ENCODE data around the gene RALA.
A peak's percentile ranks its signal among the peaks of the same experiment; 100 is the strongest.
"Not testable (repeated sequence)": the region's sequence is repeated elsewhere in the genome, so short reads cannot be mapped to it uniquely, and the experiment has no call there.

The RALA gene

GRCh38 chr7:39688611-39689480 is 65.5 kb downstream of the RALA start:
- DNase-seq = no peak

DNA sequence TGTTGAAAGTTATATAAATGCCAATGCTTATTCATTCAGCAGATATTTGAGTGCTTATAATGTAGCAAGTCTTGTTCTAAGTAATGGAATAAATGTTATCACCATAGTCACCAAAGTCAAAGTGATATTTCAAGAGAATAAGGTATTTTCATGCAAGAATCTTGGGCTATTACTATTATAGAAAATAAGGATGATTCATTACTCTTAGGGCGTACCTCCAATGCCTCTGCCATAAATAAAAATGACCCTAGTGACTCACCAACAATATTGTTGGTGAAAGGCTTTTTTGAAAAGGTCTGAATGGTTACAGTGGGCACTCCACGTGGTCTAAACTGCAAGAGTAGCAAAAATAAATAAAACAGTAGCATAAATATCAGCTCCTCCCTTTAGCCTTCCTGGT is 68.4 kb downstream of the RALA start:
- no peak for DNase-seq

DNA sequence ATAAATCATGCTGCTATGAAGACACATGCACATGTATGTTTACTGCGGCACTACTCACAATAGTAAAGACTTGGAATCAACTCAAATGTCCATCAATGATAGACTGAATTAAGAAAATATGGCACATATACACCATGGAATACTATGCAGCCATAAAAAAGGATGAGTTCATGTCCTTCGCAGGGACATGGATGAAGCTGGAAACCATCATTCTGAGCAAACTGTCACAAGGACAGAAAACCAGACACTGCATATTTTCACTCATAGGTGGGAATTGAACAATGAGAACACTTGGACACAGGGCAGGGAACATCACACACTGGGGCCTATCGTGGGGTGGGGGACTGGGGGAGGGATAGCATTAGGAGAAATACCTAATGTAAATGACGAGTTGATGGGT is 69.7 kb downstream of the RALA start:
- not testable (repeated sequence) for DNase-seq

GRCh38 chr7:39693812-39694211 is 70.4 kb downstream of the RALA start:
- DNase-seq = no peak

DNA sequence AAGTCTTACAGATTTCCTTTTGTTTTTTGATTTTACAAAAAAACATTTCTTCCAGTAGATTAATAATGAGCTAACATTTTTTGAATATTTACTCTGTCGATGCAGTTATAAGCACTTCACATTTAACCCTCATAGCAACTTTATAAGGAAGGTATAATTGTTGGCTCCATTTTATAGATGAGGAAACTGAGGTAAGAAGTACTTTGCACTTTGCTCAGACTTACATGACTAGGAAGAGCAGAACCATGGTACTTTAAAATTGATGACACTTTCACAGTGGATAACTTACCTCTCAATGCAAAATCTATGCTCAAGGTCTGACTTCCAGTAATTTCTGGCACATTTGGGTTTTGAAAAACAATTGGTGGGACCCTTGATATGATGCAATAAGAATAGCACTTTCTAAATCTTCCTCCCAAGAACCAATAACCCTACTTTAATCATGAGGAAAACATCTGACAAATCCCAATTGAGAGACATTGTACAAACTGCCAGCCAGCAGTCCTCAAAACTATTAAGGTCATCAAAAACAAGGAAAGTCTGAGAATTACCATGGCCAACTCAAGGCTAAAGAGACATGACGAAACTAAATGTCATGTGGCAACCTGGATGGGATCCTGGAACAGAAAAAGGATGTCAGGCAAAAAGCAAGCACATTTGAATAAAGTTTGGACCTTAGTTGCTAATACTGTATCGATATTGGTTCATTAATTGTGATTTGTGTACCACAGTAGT is 72.6 kb downstream of the RALA start:
- no peak for DNase-seq

- DNase-seq = no peak
These were observed 73.3 kb downstream of the RALA start for GRCh38 chr7:39696631-39697030.

GRCh38 chr7:39697483-39697882 is 74.1 kb downstream of the RALA start:
- no peak for DNase-seq

DNA sequence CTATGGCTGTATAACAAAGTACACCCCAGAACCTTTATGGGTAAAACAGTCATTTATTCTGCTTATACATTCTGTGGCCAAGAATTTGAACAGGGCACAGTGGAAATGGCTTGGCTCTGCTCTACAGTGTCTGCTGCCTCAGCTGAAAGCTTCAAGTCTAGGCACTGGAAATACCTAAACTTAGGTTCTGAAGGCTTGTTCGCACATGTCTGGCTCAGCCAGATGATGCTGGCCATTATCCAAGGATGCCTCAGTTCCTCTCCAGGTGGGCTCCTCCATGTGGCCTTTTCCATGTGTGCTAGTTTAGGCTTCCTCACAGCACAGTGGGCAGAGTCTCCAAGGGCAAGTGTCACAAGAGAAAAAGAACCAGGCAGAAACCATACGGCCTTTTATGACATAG is 76.8 kb downstream of the RALA start:
- DNase-seq = no peak

DNA sequence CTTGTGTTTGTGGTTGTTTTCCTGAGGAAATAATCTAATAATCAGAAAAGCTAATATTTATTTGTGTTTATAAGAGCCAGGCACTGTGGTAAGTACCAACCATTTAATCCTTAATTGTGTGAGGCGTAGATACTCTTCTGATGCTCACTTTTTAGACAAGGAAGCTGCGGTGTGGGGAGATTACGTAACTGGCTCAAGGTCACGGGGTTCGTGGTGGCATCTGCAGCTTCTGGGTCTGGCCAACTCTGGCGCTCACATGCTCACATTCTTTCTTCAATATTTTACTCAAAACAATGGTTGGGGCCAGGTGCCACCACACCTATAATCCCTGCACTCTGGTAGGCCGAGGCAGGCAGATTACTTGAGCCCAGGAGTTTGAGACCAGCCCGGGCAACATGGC is 77.6 kb downstream of the RALA start:
- no peak for DNase-seq

DNA sequence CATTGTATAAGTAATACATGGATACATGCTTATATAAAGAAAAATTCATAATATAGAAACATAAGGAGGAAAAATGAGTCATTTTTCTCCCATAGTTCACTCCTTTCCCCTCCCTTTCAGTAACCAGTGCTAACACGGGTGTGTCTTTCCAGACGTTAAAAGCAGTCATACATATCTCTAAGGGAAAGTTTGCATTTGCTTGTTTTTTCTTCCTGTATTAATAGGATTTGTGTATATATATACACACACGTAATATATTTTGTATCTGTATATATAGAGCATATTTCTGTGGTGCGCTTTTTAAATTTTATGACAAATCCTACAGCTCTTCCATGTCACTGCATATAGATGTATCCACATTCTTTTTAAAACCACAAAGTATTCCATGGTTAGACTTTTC is 78.8 kb downstream of the RALA start:
- no peak for DNase-seq

- no peak for DNase-seq
These were observed 79.8 kb downstream of the RALA start for GRCh38 chr7:39703144-39703543.

DNA sequence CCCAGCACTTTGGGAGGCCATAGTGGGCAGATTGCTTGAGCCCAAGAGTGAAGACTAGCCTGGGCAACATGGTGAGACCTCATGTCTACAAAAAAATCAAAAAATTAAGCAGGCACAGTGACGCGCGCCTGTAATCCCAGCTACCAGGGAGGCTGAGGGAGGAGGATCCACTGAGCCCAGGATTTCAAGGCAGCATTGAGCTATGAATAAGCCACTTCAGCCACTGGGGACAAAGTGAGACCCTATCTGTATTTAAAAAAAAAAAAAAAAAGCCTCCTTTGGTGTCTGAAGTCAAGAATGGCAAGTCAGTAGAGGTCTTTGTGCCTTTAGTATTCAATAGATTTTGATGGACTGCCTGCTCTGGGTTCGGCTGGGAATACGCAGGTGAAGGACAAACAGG is 85.7 kb downstream of the RALA start:
- no peak for DNase-seq

- DNase-seq = no peak
These were observed 86.5 kb downstream of the RALA start for GRCh38 chr7:39709768-39710311.

GRCh38 chr7:39712751-39713150 is 89.4 kb downstream of the RALA start:
- DNase-seq = no peak

- no peak for DNase-seq
These were observed 91.2 kb downstream of the RALA start for GRCh38 chr7:39714447-39715091.

DNA sequence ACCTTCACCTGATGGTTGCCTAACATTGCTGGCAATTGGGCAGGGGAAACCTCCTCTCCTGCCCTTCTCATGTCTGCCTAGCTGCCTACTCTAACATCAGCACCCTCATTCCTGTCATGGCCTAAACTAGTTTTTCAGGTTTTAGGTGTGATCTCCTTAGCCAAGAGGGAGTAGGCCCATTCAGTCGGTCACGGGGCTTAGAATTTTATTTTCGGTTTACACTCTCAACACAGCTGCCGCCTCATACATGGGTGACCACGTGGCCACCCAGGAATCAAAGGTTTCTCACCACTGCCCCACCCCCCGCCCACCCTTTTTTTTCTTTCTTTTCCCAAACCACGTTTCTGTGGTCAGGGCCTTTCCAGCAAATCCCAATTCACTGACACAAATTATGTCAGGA is 97.2 kb downstream of the RALA start:
- DNase-seq = no peak

GRCh38 chr7:39721345-39721744 is 98.0 kb downstream of the RALA start:
- DNase-seq = no peak

DNA sequence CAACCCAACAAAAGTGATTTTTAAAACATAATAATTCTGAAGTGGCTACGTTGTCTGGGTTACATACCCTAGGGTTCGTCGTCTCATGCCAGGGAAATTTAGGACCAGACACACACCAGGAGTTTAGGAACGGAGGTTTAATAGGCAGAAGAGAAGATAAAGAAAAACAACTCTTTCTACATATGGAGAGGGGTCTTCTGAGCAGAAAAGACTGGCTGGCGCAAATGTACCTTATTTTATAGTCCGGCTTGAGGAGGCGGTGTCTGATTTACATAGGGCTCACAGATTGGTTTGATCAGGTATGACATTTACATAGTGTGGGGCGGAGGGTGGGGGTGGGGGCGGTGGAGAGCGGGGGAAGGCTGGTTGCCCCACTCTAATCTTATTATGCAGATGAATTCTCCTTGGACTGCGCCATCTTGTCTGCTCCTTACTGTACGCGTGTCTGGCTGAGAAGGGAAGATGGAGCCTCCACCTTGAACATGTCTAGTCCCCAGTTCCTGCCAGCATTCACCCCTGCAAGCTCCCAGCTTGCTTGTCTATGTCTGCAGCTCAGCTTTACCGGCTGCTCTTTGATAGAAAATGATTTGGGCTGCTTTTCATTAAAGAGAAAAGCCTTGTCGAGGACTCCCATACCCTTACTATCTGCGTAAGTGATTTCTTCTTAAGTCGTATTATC is 98.7 kb downstream of the RALA start:
- DNase-seq = no peak

DNA sequence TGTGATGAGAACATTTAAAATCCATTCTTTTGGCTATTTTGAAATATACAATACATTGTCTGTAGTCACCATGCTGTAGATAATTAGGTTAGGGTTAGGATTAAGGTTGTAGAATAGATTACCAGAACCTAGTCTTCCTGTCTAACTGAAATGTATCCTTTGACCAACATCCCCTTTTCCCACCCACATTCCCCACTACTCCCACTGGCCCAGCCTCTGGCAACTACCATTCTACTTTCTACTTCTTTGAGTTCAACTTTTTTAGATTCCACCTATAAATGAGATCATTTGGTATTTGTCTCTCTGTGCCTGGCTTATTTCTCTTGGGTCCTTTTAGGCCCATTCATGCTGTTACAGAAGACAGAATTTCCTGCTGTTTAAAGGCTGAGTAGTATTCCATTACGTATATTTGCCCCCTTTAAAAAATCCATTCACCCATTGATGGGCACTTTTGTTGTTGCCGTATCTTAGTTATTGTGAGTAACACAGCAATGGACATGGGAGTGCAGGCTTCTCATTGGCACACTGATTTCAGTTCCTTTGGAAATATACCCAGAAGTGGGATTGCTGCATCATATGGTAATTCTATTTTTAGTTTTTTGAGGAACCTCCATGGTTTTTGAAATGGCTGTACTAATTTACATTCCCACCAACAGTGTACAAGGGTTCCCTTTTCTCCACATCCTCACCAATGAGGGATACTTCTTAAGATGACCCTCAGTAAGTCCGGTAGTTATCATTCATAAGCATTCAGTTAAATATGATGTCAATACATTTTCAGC is 104.0 kb downstream of the RALA start:
- DNase-seq = no peak

DNA sequence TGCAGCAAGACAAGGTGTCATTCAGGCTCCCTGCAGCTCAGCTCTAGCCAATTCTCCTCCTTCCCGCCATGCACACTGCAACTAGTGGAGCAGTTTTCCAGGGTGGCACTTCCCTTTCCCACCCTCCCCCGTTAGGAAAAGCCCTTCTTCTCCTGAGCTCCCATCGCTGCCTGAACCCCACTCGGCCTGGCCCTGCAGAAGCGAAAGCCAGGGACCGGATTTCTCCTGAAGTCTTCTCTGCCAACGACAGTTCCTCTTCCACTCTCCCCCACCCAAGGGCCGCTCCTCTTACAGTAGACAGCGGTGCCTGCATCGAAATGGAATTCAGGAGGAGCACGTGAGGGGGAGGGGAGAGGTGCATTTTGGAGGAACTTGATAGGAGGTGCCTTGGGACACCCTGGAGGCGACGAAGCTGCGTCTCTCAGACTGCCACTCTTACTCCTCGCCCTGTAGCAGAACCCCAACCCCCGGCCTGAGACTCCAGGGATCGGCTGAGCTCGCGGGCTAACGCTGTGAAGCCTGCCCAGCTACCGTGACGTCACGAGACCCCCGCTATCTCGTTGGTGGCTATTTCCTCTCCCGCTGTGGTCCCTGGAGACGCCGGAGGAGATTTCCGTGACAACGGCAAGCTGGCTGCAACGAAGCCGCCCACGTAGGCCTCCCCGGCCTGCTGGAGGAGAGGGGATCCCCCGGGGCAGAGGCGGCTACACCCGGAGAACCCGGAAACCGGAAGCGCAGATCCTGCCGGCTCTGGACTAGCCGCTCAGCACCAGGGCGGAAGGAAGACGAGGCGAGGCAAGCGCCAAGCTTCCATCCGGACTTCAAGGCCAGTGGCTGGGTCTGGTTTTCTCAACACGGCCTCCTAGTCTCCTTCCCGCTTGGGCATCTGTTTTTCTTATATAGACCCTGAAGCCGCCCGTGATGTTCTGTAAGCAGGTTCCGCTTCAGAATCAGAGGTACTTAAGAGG is 109.7 kb downstream of the RALA start:
- peak; percentile 81 to 97 (median 86) for DNase-seq

All from activated CD4-positive, CD25-positive, alpha-beta regulatory T cell (primary cell).